ENCODE measurements around the gene LTBP3.
"Not testable (repeated sequence)": the region's sequence is repeated elsewhere in the genome, so short reads cannot be mapped to it uniquely, and the experiment has no call there.

- not testable (repeated sequence) for TF ChIP-seq CTCF (conservative IDR thresholded peaks at IDR 0.05; ENCODE audit: low read depth, low read length); SMC3 (IDR thresholded peaks at IDR 0.05; ENCODE audit: low read depth, low read length); MXI1 (IDR thresholded peaks at IDR 0.05; ENCODE audit: borderline replicate concordance, low read depth, low read length); POLR2A (IDR thresholded peaks at IDR 0.05; ENCODE audit: low read depth, low read length); CEBPB (IDR thresholded peaks at IDR 0.05; ENCODE audit: low read depth, low read length); MAFK (IDR thresholded peaks at IDR 0.05; ENCODE audit: low read depth, low read length); USF2 (IDR thresholded peaks at IDR 0.05; ENCODE audit: low read depth, low read length); RAD21 (IDR thresholded peaks at IDR 0.05; ENCODE audit: low read length); FOS (IDR thresholded peaks at IDR 0.05; ENCODE audit: low read depth, low read length); RCOR1 (IDR thresholded peaks at IDR 0.05; ENCODE audit: insufficient replicate concordance, low read length); NFE2L2 (IDR thresholded peaks at IDR 0.05; ENCODE audit: low read depth, low read length)
These were observed 35.2 kb downstream of the LTBP3 start for GRCh38 chr11:65522718-65523630.

All from IMR-90 (cell line).